Measurements from ENCODE around the gene ZSCAN5C.
"Not testable (repeated sequence)": the region's sequence is repeated elsewhere in the genome, so short reads cannot be mapped to it uniquely, and the experiment has no call there.

- not testable (repeated sequence) for TF ChIP-seq EZH2phosphoT487 (IDR thresholded peaks at IDR 0.05; ENCODE audit: low read depth, severe bottlenecking, unreplicated experiment); EZH2 (IDR thresholded peaks at IDR 0.05; ENCODE audit: borderline replicate concordance)
- TF ChIP-seq, protein P1, sequence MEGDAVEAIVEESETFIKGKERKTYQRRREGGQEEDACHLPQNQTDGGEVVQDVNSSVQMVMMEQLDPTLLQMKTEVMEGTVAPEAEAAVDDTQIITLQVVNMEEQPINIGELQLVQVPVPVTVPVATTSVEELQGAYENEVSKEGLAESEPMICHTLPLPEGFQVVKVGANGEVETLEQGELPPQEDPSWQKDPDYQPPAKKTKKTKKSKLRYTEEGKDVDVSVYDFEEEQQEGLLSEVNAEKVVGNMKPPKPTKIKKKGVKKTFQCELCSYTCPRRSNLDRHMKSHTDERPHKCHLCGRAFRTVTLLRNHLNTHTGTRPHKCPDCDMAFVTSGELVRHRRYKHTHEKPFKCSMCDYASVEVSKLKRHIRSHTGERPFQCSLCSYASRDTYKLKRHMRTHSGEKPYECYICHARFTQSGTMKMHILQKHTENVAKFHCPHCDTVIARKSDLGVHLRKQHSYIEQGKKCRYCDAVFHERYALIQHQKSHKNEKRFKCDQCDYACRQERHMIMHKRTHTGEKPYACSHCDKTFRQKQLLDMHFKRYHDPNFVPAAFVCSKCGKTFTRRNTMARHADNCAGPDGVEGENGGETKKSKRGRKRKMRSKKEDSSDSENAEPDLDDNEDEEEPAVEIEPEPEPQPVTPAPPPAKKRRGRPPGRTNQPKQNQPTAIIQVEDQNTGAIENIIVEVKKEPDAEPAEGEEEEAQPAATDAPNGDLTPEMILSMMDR (IDR thresholded peaks at IDR 0.05; ENCODE audit: poor library complexity), result not testable (repeated sequence)
These were observed 5.5 kb downstream of the ZSCAN5C start for GRCh38 chr19:56207581-56207980.

Measured in hepatocyte (in vitro differentiated cells).